H1 (cell line): ENCODE measurements around the gene TRAPPC12. TPM values are rescaled to one million over a fixed set of nuclear protein-coding genes. Genes with fewer than 3 reads are reported as not detected.

Experiments
- CTCF ChIA-PET: fragments of 300-600 bp; sonication (Branson Sonifier 250); formaldehyde crosslinking; loops from one replicate; lab custom pipeline; 2021; ENCODE audit not compliant: partially characterized antibody; lab: Charles Lee
- POLR2A ChIA-PET: fragments of 300-600 bp; sonication (Branson Sonifier 250); formaldehyde crosslinking; loops from one replicate; lab custom pipeline; 2021; ENCODE audit warnings: inconsistent platforms; ENCODE audit not compliant: partially characterized antibody; lab: Charles Lee
- DNase-seq, 2 experiments: peaks; one replicate each; pipeline versions ENCODE4 v3.0.0 to v3.0.0-alpha.2; 2010 to 2022; ENCODE audit warnings: low spot score in 2 of 2, low read depth in 1 of 2, mixed read lengths in 1 of 2
- FAIRE-seq: peaks from 2 replicates; lab custom pipeline; 2011; peaks lifted over from hg19 to GRCh38; lab: Jason Lieb, UNC
- H2AFZ ChIP-seq: 2 replicates; pipeline ENCODE4 v1.8.1; 2012; ENCODE audit warnings: low read length, inconsistent platforms
- H2AK5ac ChIP-seq: 2 replicates; pipeline ENCODE4 v1.6.1; 2013; ENCODE audit warnings: low read depth, low read length
- H2BK120ac ChIP-seq: replicated peaks from 2 replicates; pipeline ENCODE3; 2013; ENCODE audit warnings: low read depth, low read length, inconsistent platforms
- H2BK12ac ChIP-seq: 2 replicates; pipeline ENCODE4 v1.6.1; 2013; ENCODE audit warnings: low read depth, low read length
- H2BK15ac ChIP-seq: 2 replicates; pipeline ENCODE4 v1.6.1; 2013; ENCODE audit warnings: low read length
- H2BK20ac ChIP-seq: 2 replicates; pipeline ENCODE4 v1.6.1; 2013; ENCODE audit warnings: low read length
- H2BK5ac ChIP-seq: 2 replicates; pipeline ENCODE4 v1.6.1; 2013; ENCODE audit warnings: low read depth, low read length
- H3K14ac ChIP-seq: 2 replicates; pipeline ENCODE4 v1.6.1; 2013; ENCODE audit warnings: inconsistent platforms; ENCODE audit not compliant: insufficient read length
- H3K18ac ChIP-seq: 2 replicates; pipeline ENCODE4 v1.6.1; 2013; ENCODE audit warnings: low read length; ENCODE audit errors: extremely low read depth
- H3K23ac ChIP-seq: 2 replicates; pipeline ENCODE4 v1.6.1; 2013; ENCODE audit warnings: inconsistent platforms; ENCODE audit not compliant: insufficient read length
- H3K23me2 ChIP-seq: 2 replicates; pipeline ENCODE4 v1.6.1; 2013; ENCODE audit warnings: low read depth, low read length
- H3K27ac ChIP-seq: 2 replicates; pipeline ENCODE4 v1.6.1; 2011; ENCODE audit warnings: low read depth, low read length, inconsistent platforms
- H3K27me3 ChIP-seq, 4 experiments: replicated peaks in 1 of 4; 1 replicate in 1 of 4; 2 replicates in 3 of 4; pipeline versions ENCODE4 v1.6.1 to v1.8.1; 2011 to 2013; ENCODE audit warnings: low read length in 3 of 4, mild to moderate bottlenecking in 3 of 4, inconsistent platforms in 2 of 4, mixed read lengths in 2 of 4, moderate library complexity in 1 of 4; ENCODE audit not compliant: control insufficient read depth in 3 of 4, insufficient read depth in 3 of 4; ENCODE audit errors: extremely low read depth in 1 of 4
- H3K36me3 ChIP-seq, 4 experiments: 2 replicates each; pipeline versions ENCODE4 v1.6.1 to v1.8.1; 2011 to 2013; ENCODE audit warnings: mild to moderate bottlenecking in 4 of 4, low read length in 3 of 4, moderate library complexity in 2 of 4, control low read depth in 1 of 4, inconsistent platforms in 1 of 4; ENCODE audit not compliant: insufficient read depth in 4 of 4, control insufficient read depth in 2 of 4
- H3K4ac ChIP-seq: replicated peaks from 2 replicates; pipeline ENCODE3; 2013; ENCODE audit warnings: low read length, low read depth, mixed read lengths, inconsistent platforms; ENCODE audit not compliant: insufficient read length
- H3K4me1 ChIP-seq, 4 experiments: replicated peaks in 1 of 4; 1 replicate in 1 of 4; 2 replicates in 3 of 4; pipeline versions ENCODE4 v1.6.1 to v1.8.1; 2011 to 2013; ENCODE audit warnings: low read length in 3 of 4, inconsistent platforms in 2 of 4, mixed read lengths in 1 of 4; ENCODE audit not compliant: insufficient read depth in 4 of 4, control insufficient read depth in 3 of 4
- H3K4me2 ChIP-seq, 2 experiments: 2 replicates each; pipeline versions ENCODE4 v1.6.1 to v1.8.1; 2011 to 2013; ENCODE audit warnings: low read depth in 2 of 2, low read length in 2 of 2, control low read depth in 1 of 2, inconsistent platforms in 1 of 2, mild to moderate bottlenecking in 1 of 2; ENCODE audit not compliant: insufficient read depth in 1 of 2
- H3K4me3 ChIP-seq, 4 experiments: fragments of 200-600, 300-600 bp in 1 of 4; sonication (generic), shearing (Covaris generic), sonication (Bioruptor Twin) in 1 of 4; 2 replicates each; pipeline versions ENCODE4 v1.5.1 to v1.8.1; 2011 to 2016; ENCODE audit warnings: low read length in 4 of 4, low read depth in 3 of 4, control low read depth in 2 of 4, inconsistent platforms in 2 of 4, mild to moderate bottlenecking in 2 of 4, mixed read lengths in 1 of 4, moderate library complexity in 1 of 4; ENCODE audit not compliant: insufficient read depth in 2 of 4; ENCODE audit errors: extremely low read depth in 1 of 4
- H3K56ac ChIP-seq: replicated peaks from 2 replicates; pipeline ENCODE3; 2013; ENCODE audit warnings: low read depth, mild to moderate bottlenecking, mixed read lengths, low read length, inconsistent platforms; ENCODE audit not compliant: insufficient read length
- H3K79me1 ChIP-seq: 2 replicates; pipeline ENCODE4 v1.6.1; 2013; ENCODE audit warnings: low read depth, low read length, control low read depth
- H3K79me2 ChIP-seq, 2 experiments: 2 replicates each; pipeline versions ENCODE4 v1.6.1 to v1.8.1; 2012 to 2013; ENCODE audit warnings: low read length in 2 of 2, mild to moderate bottlenecking in 2 of 2, inconsistent platforms in 1 of 2; ENCODE audit not compliant: insufficient read depth in 2 of 2, control insufficient read depth in 1 of 2
- H3K9ac ChIP-seq, 4 experiments: replicated peaks in 1 of 4; 1 replicate in 1 of 4; 2 replicates in 3 of 4; pipeline versions ENCODE4 v1.6.1 to v1.8.1; 2011 to 2013; ENCODE audit warnings: low read depth in 3 of 4, low read length in 3 of 4, control low read depth in 2 of 4, mild to moderate bottlenecking in 2 of 4, moderate library complexity in 2 of 4, inconsistent platforms in 1 of 4; ENCODE audit errors: extremely low read depth in 1 of 4
- H3K9me3 ChIP-seq, 2 experiments: 2 replicates each; pipeline versions ENCODE4 v1.6.1 to v1.8.1; 2012 to 2013; ENCODE audit warnings: mild to moderate bottlenecking in 2 of 2, moderate library complexity in 2 of 2, control low read depth in 1 of 2, inconsistent platforms in 1 of 2, low read depth in 1 of 2, low read length in 1 of 2, mixed read lengths in 1 of 2; ENCODE audit not compliant: insufficient read depth in 2 of 2
- H4K20me1 ChIP-seq, 2 experiments: replicated peaks in 1 of 2; 2 replicates each; pipeline versions ENCODE3 to v1.8.1; 2011 to 2013; ENCODE audit warnings: inconsistent platforms in 2 of 2, low read length in 2 of 2, mild to moderate bottlenecking in 1 of 2; ENCODE audit not compliant: insufficient read depth in 2 of 2, control insufficient read depth in 1 of 2
- H4K5ac ChIP-seq: 2 replicates; pipeline ENCODE4 v1.6.1; 2013; ENCODE audit warnings: low read length, low read depth, mixed read lengths, inconsistent platforms; ENCODE audit not compliant: insufficient read length
- H4K8ac ChIP-seq: 2 replicates; pipeline ENCODE4 v1.8.0; 2013; ENCODE audit warnings: mild to moderate bottlenecking, moderate library complexity, low read length, inconsistent platforms; ENCODE audit not compliant: insufficient read depth; ENCODE audit errors: extremely low read depth
- H4K91ac ChIP-seq: replicated peaks from 2 replicates; pipeline ENCODE3; 2013; ENCODE audit warnings: low read length, mixed read lengths, inconsistent platforms; ENCODE audit not compliant: insufficient read length
- CBX5 ChIP-seq: fragments of 300-800, 300-1000 bp; sonication (generic); IDR thresholded peaks from 2 replicates; pipeline ENCODE4 v1.7.1; 2016; ENCODE audit warnings: antibody characterized with exemption, low read length, low read depth
- CREB1 ChIP-seq: IDR thresholded peaks from 2 replicates; pipeline ENCODE4 v1.6.1; 2012; ENCODE audit warnings: inconsistent platforms
- CTBP2 ChIP-seq: IDR thresholded peaks from 2 replicates; pipeline ENCODE4 v1.7.0; 2011; ENCODE audit warnings: borderline replicate concordance, mild to moderate bottlenecking, moderate library complexity, mixed read lengths, low read length; ENCODE audit not compliant: insufficient read depth, insufficient read length
- EZH2 ChIP-seq: fragments of 200-600 bp; sonication (generic); IDR thresholded peaks from 2 replicates; pipeline ENCODE4 v1.7.1; 2012; ENCODE audit warnings: low read depth, mild to moderate bottlenecking, moderate library complexity, low read length, inconsistent platforms; ENCODE audit not compliant: severe bottlenecking
- KDM5A ChIP-seq: fragments of 200-600 bp; IDR thresholded peaks from 2 replicates; pipeline ENCODE4 v1.7.1; 2012; ENCODE audit warnings: mild to moderate bottlenecking, low read length, inconsistent platforms, mixed read lengths
- MAX ChIP-seq: IDR thresholded peaks from 2 replicates; pipeline ENCODE4 v1.6.1; 2012; ENCODE audit warnings: inconsistent platforms
- POLR2AphosphoS5 ChIP-seq: IDR thresholded peaks from 2 replicates; pipeline ENCODE4 v1.6.1; 2011; ENCODE audit warnings: low read depth, low read length
- POU5F1 ChIP-seq: IDR thresholded peaks from 2 replicates; pipeline ENCODE4 v1.6.1; 2011; ENCODE audit warnings: low read depth, mild to moderate bottlenecking, low read length, moderate library complexity
- RBBP5 ChIP-seq: IDR thresholded peaks from 2 replicates; pipeline ENCODE4 v1.7.1; 2012; ENCODE audit warnings: low read depth, mild to moderate bottlenecking, inconsistent platforms, low read length, moderate library complexity, borderline replicate concordance
- RFX5 ChIP-seq: IDR thresholded peaks from 2 replicates; pipeline ENCODE4 v1.6.1; 2011; ENCODE audit warnings: low read depth, low read length, improper control_type of control experiment, borderline replicate concordance
- SAP30 ChIP-seq: fragments of 300-600 bp; sonication (generic); IDR thresholded peaks from 2 replicates; pipeline ENCODE4 v1.7.1; 2012; ENCODE audit warnings: low read length, moderate library complexity, mild to moderate bottlenecking, inconsistent platforms; ENCODE audit not compliant: insufficient read depth, insufficient replicate concordance
- SIRT6 ChIP-seq: IDR thresholded peaks from one replicate; pipeline ENCODE4 v1.7.1; 2012; ENCODE audit warnings: low read length, inconsistent platforms
- TBP ChIP-seq: IDR thresholded peaks from 2 replicates; pipeline ENCODE4 v1.6.1; 2011; ENCODE audit warnings: low read depth, low read length, improper control_type of control experiment
- WGBS, 2 experiments: shearing (Covaris generic) in 1 of 2; methylation state at CpG; one replicate each; pipeline versions ENCODE4 v1.1.6 to v1.1.7; 2013 to 2015; ENCODE audit warnings: low lambda C conversion rate in 2 of 2, mixed read lengths in 2 of 2, inconsistent platforms in 1 of 2, low coverage in 1 of 2, missing lambda C conversion rate in 1 of 2; ENCODE audit not compliant: insufficient replicate concordance in 2 of 2, insufficient coverage in 1 of 2, insufficient read length in 1 of 2; ENCODE audit errors: extremely low coverage in 1 of 2, missing lambda C conversion rate in 1 of 2; 5-methylcytosine and 5-hydroxymethylcytosine counted together
- polyA plus RNA-seq, 7 experiments: library from polyadenylated mRNA; depleted of rRNA in 3 of 7; stranded (reverse) in 5 of 7; unstranded in 2 of 7; fragments of >200 nt in 5 of 7; fragments of 200-250 nt in 2 of 7; gene quantifications; 1 replicate in 5 of 7; 2 replicates in 1 of 7; 4 replicates in 1 of 7; pipeline versions ENCODE4 v1.2.1 to v1.2.3, GENCODE V29; 2011 to 2013; ENCODE audit warnings: missing spikeins in 2 of 7, mixed read lengths in 2 of 7
- total RNA-seq: library from RNA; stranded (reverse); fragmentation: NEBNext Ultra II Directional; extraction: Animal tissue kit (Norgen Biotek cat#: 25700); gene quantifications from 2 replicates; pipeline ENCODE4 v1.2.1, GENCODE V29; 2021

Gene TRAPPC12
- total and polyA plus RNA-seq, 2 of the 8 experiments (the other 6 are each of a cell fraction or from before 2014, with no cell fraction given) = 35.0 to 67.3 TPM

GRCh38 chr2:3464401-3465005 is 85.0 kb downstream of the TRAPPC12 start:
- H3K79me1 ChIP-seq = no peaks in the 10 kb centered on the region
- no peak overlapping the region for H2BK5ac ChIP-seq
- no peak overlapping the region for H2BK20ac ChIP-seq
- 92% methylated on average over 21 of the region's 21 CpGs; no CpG with 5 or more reads in 1 of the 2 experiments for WGBS, 2 experiments
- no peak overlapping the region for H4K5ac ChIP-seq
- H3K4me1 ChIP-seq = peaks cover 5 to 10% (median 9%) of the 10 kb centered on the region in 4 experiments
- H2AFZ ChIP-seq = no peak overlapping the region
- no peak overlapping the region for H3K56ac ChIP-seq
- H2AK5ac ChIP-seq = no peak overlapping the region
- H3K4me3 ChIP-seq = no peak overlapping the region
- H3K14ac ChIP-seq = no peak overlapping the region
- FAIRE-seq (no peak), DNase-seq (no peak)
- H3K23me2 ChIP-seq = no peaks in the 10 kb centered on the region
- H3K4me2 ChIP-seq = no peak overlapping the region
- no peak overlapping the region for H3K4ac ChIP-seq
- no peaks in the 10 kb centered on the region for H3K9me3 ChIP-seq
- no peaks in the 10 kb centered on the region for H4K20me1 ChIP-seq
- H3K36me3 ChIP-seq = peaks cover 0 to 7% (median 1%) of the 10 kb centered on the region in 4 experiments; a peak in 4 of 8 replicates
- 0 out of 7 replicates have a peak overlapping the region, but pooled peaks of 1 of the 4 experiments have one; percentile 14 for H3K9ac ChIP-seq
- POLR2A ChIA-PET = interaction anchor here (0.8 to 1.1 kb wide), 2 partner anchors 9 to 93 kb away, joined by 3 to 5 read pairs; partner anchors contain the start of gene RNASEH1
- no peak overlapping the region for H3K18ac ChIP-seq
- no peak overlapping the region for H3K23ac ChIP-seq
- H2BK15ac ChIP-seq = no peak overlapping the region
- no peak overlapping the region for H2BK12ac ChIP-seq
- no peak overlapping the region for H3K27ac ChIP-seq
- no peaks in the 10 kb centered on the region for H3K79me2 ChIP-seq
- H4K91ac ChIP-seq = no peak overlapping the region
- CTCF ChIA-PET = interaction anchor here (0.6 to 12.1 kb wide), 13 partner anchors 8 to 363 kb away, joined by 3 to 152 read pairs (median 4); no protein-coding TSS in a partner anchor
- H4K8ac ChIP-seq = peak overlapping the region; percentile 20; the same call in 1 of the 2 replicates
- no peaks in the 10 kb centered on the region for H3K27me3 ChIP-seq
- no peak overlapping the region for H2BK120ac ChIP-seq
- TF ChIP-seq CTBP2 (no peak), SIRT6 (no peak), POLR2AphosphoS5 (no peak), KDM5A (no peak), POU5F1 (no peak), CREB1 (no peak), SAP30 (no peak), RBBP5 (no peak), CBX5 (no peak), EZH2 (no peak), TBP (no peak), MAX (no peak), RFX5 (no peak)
